Retinal pigment epithelial cell (primary cell): Measurements from ENCODE around the gene SLPI.

Experiments
- DNase-seq: peaks from one replicate; pipeline ENCODE4 v3.0.0-alpha.2; 2010; ENCODE audit warnings: low read depth
- H3K4me3 ChIP-seq: 2 replicates; pipeline ENCODE4 v1.5.1; 2011; ENCODE audit warnings: mild to moderate bottlenecking, low read length, control low read depth, moderate library complexity
- CTCF ChIP-seq: conservative IDR thresholded peaks from 2 replicates; pipeline ENCODE4 v1.5.1; 2011; ENCODE audit warnings: low read depth, low read length, control low read depth, inconsistent platforms

SLPI gene

GRCh38 chr20:45275338-45275737 is 21.0 kb upstream of the SLPI start:
- no peak for DNase-seq
- TF ChIP-seq CTCF, result no peak
- no peak overlapping the region for H3K4me3 ChIP-seq

- no peak for TF ChIP-seq CTCF
These were observed 15.4 kb upstream of the SLPI start for GRCh38 chr20:45269754-45270270.

GRCh38 chr20:45269056-45269455 is 14.7 kb upstream of the SLPI start:
- TF ChIP-seq CTCF, result no peak
- H3K4me3 ChIP-seq, result no peak overlapping the region
- DNase-seq, result no peak

More at GRCh38 chr20:45269754-45270270, 15.4 kb upstream of the SLPI start:
- DNase-seq, result no peak
- no peak overlapping the region for H3K4me3 ChIP-seq

GRCh38 chr20:45268531-45268930 is 14.2 kb upstream of the SLPI start:
- DNase-seq, result no peak
- no peak for TF ChIP-seq CTCF
- no peak overlapping the region for H3K4me3 ChIP-seq

- no peak for DNase-seq
- H3K4me3 ChIP-seq, result no peak overlapping the region
- no peak for TF ChIP-seq CTCF
These were observed 12.6 kb upstream of the SLPI start for GRCh38 chr20:45266977-45267376.

GRCh38 chr20:45263556-45264266 is 9.3 kb upstream of the SLPI start:
- no peak for TF ChIP-seq CTCF
- H3K4me3 ChIP-seq, result no peak overlapping the region
- DNase-seq, result no peak

GRCh38 chr20:45258664-45259063 is 4.3 kb upstream of the SLPI start:
- TF ChIP-seq CTCF, result no peak
- DNase-seq, result no peak
- H3K4me3 ChIP-seq, result no peak overlapping the region
